ENCODE measurements around the gene RAB31. TPM values are rescaled to one million over a fixed set of nuclear protein-coding genes. Genes with fewer than 3 reads are reported as not detected.

Gene RAB31
- polyA plus RNA-seq, 1 of the 3 experiments (the other 2 are of a cell fraction): 23.0 TPM

DNA sequence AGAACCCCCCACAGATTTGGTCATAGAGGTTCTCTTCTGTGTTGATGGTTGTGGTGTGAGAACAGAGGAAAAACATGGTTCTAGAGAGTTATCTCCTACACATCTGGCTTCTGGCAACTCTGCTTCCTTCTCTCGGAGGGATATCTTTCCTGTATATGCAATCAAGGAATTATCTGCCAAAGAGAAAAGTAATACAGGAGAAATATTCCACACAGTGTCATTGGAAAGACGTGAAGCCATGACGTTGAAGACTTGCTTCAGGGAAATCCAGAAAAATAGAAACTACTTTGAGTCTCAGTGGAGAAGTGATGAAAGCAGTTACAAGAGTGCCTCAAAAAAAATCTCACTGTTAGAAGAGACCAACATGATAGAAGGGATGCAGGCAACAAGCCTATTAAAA is 78.5 kb downstream of the RAB31 start:
- Histone ChIP-seq H2AFZ (ENCODE audit: low read depth) (no peak overlapping the region), H3K27ac (ENCODE audit: low read depth in 2 of 2, low read length in 1 of 2) (peak overlapping the region in 1 of 2 experiments; percentile 69; a peak in 1 of 4 replicates), H3K9ac (no peak overlapping the region), H3K9me3 (no peaks in the 10 kb centered on the region), H3K4me1 (ENCODE audit: control insufficient read depth in 1 of 2, insufficient read depth in 2 of 2, low read depth in 1 of 2, low read length in 1 of 2) (peaks cover 0 to 9% of the 10 kb centered on the region in 2 experiments; a peak in 1 of 4 replicates), H4K20me1 (ENCODE audit: insufficient read depth) (no peaks in the 10 kb centered on the region), H3K4me2 (no peak overlapping the region), H3K4me3 (ENCODE audit: low read depth in 2 of 2, low read length in 1 of 2) (no peak overlapping the region), H3K79me2 (ENCODE audit: insufficient read depth) (peaks cover 7% of the 10 kb centered on the region; the same call in 1 of the 2 replicates), H3K36me3 (replicated peaks in 1 of 2; ENCODE audit: control insufficient read depth in 1 of 2, insufficient read depth in 2 of 2, low read length in 1 of 2) (no peaks in the 10 kb centered on the region), H3K9me2 (no peaks in the 10 kb centered on the region), H3F3A (replicated peaks; ENCODE audit: insufficient read depth) (peaks cover 36% of the 10 kb centered on the region), H3K27me3 (ENCODE audit: insufficient read depth) (no peaks in the 10 kb centered on the region)
- no peak for TF ChIP-seq RAD21 (IDR thresholded peaks at IDR 0.05; ENCODE audit: low read length)
- no peak for TF ChIP-seq POLR2AphosphoS5 (IDR thresholded peaks at IDR 0.05; ENCODE audit: low read depth, low read length)
- TF ChIP-seq TEAD4 (IDR thresholded peaks at IDR 0.05; ENCODE audit: borderline replicate concordance, insufficient read depth): no peak
- TF ChIP-seq EP300 (IDR thresholded peaks at IDR 0.05; ENCODE audit: borderline replicate concordance in 1 of 2, low read depth in 1 of 2, low read length in 1 of 2): no peak
- TF ChIP-seq, protein P1, sequence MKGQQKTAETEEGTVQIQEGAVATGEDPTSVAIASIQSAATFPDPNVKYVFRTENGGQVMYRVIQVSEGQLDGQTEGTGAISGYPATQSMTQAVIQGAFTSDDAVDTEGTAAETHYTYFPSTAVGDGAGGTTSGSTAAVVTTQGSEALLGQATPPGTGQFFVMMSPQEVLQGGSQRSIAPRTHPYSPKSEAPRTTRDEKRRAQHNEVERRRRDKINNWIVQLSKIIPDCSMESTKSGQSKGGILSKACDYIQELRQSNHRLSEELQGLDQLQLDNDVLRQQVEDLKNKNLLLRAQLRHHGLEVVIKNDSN (IDR thresholded peaks at IDR 0.05; ENCODE audit: borderline replicate concordance, low read depth): no peak
- no peak for TF ChIP-seq RCOR1 (IDR thresholded peaks at IDR 0.05; ENCODE audit: low read length)
- no peak for TF ChIP-seq GATA2 (CRISPR knock-in tag; IDR thresholded peaks at IDR 0.05)
- no peak for TF ChIP-seq JUND (IDR thresholded peaks at IDR 0.05)
- no peak for TF ChIP-seq GABPA (IDR thresholded peaks at IDR 0.05; ENCODE audit: low read depth)
- TF ChIP-seq TCF12 (IDR thresholded peaks at IDR 0.05): no peak
- TF ChIP-seq, protein P2, sequence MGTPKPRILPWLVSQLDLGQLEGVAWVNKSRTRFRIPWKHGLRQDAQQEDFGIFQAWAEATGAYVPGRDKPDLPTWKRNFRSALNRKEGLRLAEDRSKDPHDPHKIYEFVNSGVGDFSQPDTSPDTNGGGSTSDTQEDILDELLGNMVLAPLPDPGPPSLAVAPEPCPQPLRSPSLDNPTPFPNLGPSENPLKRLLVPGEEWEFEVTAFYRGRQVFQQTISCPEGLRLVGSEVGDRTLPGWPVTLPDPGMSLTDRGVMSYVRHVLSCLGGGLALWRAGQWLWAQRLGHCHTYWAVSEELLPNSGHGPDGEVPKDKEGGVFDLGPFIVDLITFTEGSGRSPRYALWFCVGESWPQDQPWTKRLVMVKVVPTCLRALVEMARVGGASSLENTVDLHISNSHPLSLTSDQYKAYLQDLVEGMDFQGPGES (IDR thresholded peaks at IDR 0.05; ENCODE audit: low read depth, low read length): no peak
- TF ChIP-seq EZH2phosphoT487 (IDR thresholded peaks at IDR 0.05; ENCODE audit: borderline replicate concordance, low read depth): no peak
- TF ChIP-seq ZBTB33 (IDR thresholded peaks at IDR 0.05; ENCODE audit: borderline replicate concordance, low read depth): no peak
- TF ChIP-seq NRF1 (IDR thresholded peaks at IDR 0.05; ENCODE audit: low read depth, low read length): no peak
- CTCF ChIA-PET: interaction anchor here (0.6 kb wide), 1 partner anchor 541 kb away, joined by 3 read pairs; no protein-coding TSS in a partner anchor
- POLR2A ChIA-PET: no interaction called here
- WGBS (ENCODE audit: low lambda C conversion rate): 97% methylated on average over 3 of the region's 3 CpGs
- DNase-seq: no peak

- Histone ChIP-seq H3K9ac (no peak overlapping the region), H4K20me1 (ENCODE audit: insufficient read depth) (no peaks in the 10 kb centered on the region), H3F3A (replicated peaks; ENCODE audit: insufficient read depth) (peaks cover 35% of the 10 kb centered on the region), H3K4me1 (ENCODE audit: control insufficient read depth in 1 of 2, insufficient read depth in 2 of 2, low read depth in 1 of 2, low read length in 1 of 2) (peaks cover 0 to 9% of the 10 kb centered on the region in 2 experiments; a peak in 1 of 4 replicates), H3K36me3 (replicated peaks in 1 of 2; ENCODE audit: control insufficient read depth in 1 of 2, insufficient read depth in 2 of 2, low read length in 1 of 2) (no peaks in the 10 kb centered on the region), H3K9me2 (no peaks in the 10 kb centered on the region), H3K27me3 (ENCODE audit: insufficient read depth) (no peaks in the 10 kb centered on the region), H3K9me3 (no peaks in the 10 kb centered on the region), H3K4me3 (ENCODE audit: low read depth in 2 of 2, low read length in 1 of 2) (no peak overlapping the region), H2AFZ (ENCODE audit: low read depth) (no peak overlapping the region), H3K4me2 (peak overlapping the region; percentile 10; the same call in 1 of the 2 replicates), H3K27ac (ENCODE audit: low read depth in 2 of 2, low read length in 1 of 2) (peak overlapping the region in 1 of 2 experiments; percentile 69; a peak in 3 of 4 replicates), H3K79me2 (ENCODE audit: insufficient read depth) (peaks cover 7% of the 10 kb centered on the region; the same call in 1 of the 2 replicates)
- no peak for DNase-seq
- TF ChIP-seq FOSL2 (IDR thresholded peaks at IDR 0.05; ENCODE audit: borderline replicate concordance, low read depth): peak; percentile 52; the same call in 1 of the 2 replicates
- TF ChIP-seq MXI1 (IDR thresholded peaks at IDR 0.05; ENCODE audit: low read depth, low read length): no peak
- TF ChIP-seq JUND (IDR thresholded peaks at IDR 0.05): peak; percentile 53
- TF ChIP-seq, protein P3, sequence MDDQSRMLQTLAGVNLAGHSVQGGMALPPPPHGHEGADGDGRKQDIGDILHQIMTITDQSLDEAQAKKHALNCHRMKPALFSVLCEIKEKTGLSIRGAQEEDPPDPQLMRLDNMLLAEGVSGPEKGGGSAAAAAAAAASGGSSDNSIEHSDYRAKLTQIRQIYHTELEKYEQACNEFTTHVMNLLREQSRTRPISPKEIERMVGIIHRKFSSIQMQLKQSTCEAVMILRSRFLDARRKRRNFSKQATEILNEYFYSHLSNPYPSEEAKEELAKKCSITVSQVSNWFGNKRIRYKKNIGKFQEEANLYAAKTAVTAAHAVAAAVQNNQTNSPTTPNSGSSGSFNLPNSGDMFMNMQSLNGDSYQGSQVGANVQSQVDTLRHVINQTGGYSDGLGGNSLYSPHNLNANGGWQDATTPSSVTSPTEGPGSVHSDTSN (IDR thresholded peaks at IDR 0.05): peak; percentile 78
- TF ChIP-seq TCF12 (IDR thresholded peaks at IDR 0.05): peak; percentile 51
- 88% methylated on average over 1 of the region's 1 CpG for WGBS (ENCODE audit: low lambda C conversion rate)
- CTCF ChIA-PET: interaction anchor here (0.6 kb wide), 1 partner anchor 542 kb away, joined by 3 read pairs; no protein-coding TSS in a partner anchor
- POLR2A ChIA-PET: no interaction called here
Measured at GRCh38 chr18:9787036-9787435, 78.9 kb downstream of the RAB31 start.

All from SK-N-SH (cell line).